GM19463 (cell line): Measurements from ENCODE around the gene SERTAD4.
"Not testable (repeated sequence)": the region's sequence is repeated elsewhere in the genome, so short reads cannot be mapped to it uniquely, and the experiment has no call there.

Experiments used
- ATAC-seq: cut with Tn5 transposase; IDR thresholded peaks from one replicate; pipeline ENCODE4 v1.9.1; 2021; ENCODE audit warnings: mild to moderate bottlenecking, moderate library complexity; ENCODE audit not compliant: unreplicated experiment

SERTAD4 gene

DNA sequence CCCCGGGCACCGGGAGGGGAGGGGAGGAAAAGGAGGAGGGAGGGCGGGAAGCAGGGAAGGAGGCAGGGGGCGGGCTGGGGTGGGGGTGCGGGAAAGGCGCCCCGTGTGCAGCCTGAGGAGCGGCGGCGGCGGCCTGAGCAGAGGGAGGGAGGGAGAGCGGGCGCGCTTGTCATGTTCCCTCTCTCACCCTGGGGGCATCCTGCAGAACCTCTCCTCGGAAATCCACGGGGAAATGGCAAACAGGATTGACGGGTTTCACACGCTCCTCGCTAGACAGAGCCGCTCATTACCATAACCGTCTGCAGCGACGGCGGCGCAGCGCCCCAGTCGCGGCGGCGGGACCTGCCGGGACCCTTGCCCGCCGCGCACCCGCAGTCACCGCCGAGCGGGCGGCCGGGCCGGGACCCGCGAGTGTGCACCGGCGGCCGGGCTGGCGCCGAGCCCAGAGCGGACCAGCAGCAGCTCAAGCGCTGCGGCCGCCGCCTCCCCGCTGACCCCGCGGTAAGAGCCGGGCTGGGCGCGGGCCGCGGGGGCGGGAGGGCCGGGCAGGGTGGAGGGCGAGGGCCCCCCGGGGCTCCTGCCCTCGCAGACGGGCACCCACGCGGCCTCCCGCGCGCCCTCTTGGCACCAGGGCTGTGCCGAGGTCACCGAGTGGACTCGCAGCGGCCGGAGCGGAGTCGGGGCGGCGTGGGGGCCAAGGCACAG lies at the start of gene SERTAD4:
Gene SERTAD4 (plus strand): TSS at position 286 of the 705 bp plus-strand sequence. CDS start 5,165 bp downstream, outside the sequence.
- no peak for ATAC-seq

DNA sequence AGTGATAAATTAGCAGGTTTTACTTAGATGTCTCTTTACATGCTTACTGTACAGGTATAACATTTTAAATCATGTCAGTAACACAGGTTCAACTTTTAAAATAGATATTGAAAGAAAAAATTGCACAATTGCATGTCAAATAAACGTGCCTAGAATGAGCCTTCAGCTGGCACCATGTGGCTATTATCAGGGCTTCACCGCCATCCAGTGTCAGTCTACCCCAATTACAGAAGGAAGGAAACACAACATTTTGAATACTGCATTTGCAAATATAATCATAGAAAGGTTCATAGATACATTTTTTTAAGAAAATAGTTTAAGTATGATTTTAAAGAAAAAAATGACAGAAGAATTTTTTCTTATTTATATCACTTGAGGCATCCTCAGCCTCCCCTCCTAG lies 47.5 kb upstream of the SERTAD4 start:
- no peak for ATAC-seq

DNA sequence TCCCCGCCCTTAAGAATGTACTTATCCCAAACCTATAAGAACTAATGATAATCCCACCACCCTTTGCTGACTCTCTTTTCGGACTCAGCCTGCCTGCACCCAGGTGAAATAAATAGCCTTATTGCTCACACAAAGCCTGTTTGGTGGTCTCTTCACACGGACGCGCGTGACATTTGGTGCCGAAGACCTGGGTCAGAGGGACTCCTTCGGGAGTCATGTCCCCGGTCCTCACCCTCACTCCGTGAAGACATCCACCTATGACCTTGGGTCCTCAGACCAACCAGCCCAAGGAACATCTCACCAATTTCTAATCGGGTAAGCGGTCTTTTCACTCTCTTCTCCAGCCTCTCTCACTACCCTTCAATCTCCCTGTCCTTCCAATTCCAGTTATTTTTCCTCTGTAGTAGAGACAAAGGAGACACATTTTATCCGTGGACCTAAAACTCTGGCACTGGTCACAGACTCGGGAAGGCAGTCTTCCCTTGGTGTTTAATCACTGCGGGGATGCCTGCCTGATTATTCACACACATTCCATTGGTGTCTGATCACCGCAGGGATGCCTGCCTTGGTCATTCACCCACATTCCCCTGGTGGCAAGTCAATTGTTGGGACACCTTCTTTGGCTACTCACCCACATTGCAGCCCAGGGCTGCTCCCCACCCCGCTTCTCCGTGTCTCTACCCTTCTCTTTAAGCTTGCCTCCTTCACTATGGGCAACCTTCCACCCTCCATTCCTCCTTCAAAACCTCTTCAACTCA lies 44.6 kb upstream of the SERTAD4 start:
- not testable (repeated sequence) for ATAC-seq

DNA sequence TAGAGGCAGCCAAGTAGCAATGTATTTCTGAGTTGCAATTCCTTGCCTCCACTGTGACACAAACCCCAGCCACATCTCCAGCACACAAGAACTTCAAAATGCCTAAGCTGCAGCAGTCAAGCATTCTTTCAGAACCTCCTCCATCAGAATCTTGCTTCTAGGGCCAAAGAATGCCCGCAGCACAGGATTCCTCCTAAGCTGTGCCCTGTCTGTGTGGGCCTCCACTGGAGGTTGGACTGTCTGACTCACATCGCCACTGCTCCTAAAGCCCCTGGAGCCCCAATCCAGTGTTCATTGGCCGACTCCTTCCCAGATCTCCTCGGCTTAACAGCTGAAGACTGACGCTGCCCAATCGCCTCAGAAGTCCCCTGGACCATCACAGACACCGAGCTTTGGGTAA lies 43.2 kb upstream of the SERTAD4 start:
- ATAC-seq = no peak

DNA sequence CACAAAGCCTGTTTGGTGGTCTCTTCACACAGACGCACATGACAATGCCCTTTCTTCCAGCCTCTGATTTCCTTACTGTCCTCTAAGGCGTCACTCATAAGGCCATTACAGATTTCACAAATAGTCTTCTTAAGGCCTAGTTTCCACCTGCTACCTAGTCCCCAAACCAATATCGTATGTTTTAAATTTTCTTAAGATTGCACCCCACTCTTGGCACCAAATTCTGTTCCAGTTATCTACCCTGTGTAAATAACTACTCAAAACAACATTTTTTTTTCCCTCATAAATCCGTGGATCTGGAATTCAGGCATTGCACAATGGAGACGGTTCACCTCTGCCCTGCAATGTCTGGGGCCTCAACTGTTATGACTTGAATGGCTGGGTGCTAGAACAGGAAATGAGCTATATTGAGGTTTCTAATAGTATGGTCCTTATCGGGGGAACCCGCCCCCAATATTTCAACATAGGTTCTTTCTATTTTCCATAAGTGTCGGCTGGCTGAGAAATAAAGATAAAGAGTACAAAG lies 36.9 kb upstream of the SERTAD4 start:
- ATAC-seq = no peak

DNA sequence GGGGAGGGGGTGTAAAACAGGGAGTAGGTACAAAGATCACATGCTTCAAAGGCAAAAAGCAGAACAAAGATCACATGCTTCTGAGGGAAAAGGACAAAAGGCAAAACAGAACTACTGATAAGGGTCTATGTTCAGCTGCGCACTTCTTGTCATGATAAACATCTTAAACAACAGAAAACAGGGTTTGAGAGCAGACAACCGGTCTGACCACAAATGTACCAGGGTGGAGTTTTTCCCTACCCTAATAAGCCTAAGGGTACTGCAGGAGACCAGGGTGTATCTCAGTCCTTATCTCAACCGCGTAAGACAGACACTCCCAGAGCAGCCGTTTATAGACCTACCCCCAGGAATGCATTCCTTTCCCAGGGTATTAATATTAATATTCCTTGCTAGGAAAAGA lies 36.3 kb upstream of the SERTAD4 start:
- not testable (repeated sequence) for ATAC-seq

DNA sequence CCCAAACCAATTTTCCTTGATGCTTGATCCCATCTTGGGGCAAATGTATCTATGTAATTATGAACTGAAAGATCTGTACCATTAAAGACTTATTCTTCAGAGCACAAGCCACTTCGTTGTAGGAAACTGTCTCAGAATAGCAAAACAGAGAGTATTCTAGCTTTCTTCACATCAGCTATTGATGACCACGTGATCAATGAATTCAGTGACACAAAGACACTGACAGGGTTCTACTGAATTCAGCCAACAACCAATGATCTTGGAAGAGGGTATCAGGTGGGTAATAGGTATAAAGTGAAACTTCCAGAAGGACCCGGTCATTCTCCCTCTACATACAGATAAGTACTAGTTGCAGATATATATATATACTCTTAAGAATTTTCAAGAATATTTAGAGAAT lies 33.8 kb upstream of the SERTAD4 start:
- no peak for ATAC-seq

DNA sequence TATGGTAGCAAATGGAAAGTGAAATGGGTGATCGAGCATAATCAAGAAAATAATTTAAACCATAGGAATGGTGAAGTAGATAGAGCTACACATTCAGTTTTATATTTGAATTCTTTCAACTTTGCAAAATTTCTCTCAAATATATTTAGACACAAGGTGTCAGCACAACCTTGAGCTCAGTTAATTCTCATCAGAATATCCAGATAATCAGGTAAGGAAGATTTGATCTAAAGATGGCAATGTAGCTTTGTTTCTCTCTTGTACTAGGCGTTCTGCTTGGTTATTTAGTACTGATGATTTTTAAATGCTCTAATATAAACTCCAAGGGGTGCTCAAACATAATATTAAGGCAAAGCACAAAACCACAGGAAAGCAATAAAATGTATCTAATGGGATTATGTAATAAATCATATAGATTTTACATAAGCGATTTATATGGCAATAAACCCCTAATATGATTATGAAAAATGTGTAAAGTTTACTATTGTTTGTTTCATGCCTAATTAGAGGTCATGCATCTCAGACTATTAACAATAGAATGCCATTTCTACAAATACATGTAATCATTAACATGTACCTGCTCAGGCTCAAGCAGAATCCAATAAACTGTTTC lies 32.4 kb upstream of the SERTAD4 start:
- ATAC-seq = no peak

DNA sequence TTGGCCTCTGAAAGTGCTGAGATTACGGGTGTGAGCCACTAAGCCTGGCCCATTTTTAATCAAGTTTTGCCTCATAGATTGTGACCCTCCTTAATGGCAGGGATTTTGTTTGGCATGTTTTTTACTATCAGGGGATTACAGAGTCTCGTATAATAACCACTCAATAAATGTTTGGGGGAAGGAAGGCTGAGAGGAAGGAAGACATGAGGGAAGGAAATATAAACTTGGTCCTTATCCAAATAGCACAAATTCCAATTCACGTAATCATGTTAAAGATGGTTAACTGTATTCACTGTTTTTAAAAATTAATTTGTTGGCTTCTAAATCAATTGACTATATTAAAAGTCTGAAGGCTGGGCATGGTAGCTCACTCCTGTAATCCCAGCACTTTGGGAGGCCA lies 30.9 kb upstream of the SERTAD4 start:
- ATAC-seq = no peak

DNA sequence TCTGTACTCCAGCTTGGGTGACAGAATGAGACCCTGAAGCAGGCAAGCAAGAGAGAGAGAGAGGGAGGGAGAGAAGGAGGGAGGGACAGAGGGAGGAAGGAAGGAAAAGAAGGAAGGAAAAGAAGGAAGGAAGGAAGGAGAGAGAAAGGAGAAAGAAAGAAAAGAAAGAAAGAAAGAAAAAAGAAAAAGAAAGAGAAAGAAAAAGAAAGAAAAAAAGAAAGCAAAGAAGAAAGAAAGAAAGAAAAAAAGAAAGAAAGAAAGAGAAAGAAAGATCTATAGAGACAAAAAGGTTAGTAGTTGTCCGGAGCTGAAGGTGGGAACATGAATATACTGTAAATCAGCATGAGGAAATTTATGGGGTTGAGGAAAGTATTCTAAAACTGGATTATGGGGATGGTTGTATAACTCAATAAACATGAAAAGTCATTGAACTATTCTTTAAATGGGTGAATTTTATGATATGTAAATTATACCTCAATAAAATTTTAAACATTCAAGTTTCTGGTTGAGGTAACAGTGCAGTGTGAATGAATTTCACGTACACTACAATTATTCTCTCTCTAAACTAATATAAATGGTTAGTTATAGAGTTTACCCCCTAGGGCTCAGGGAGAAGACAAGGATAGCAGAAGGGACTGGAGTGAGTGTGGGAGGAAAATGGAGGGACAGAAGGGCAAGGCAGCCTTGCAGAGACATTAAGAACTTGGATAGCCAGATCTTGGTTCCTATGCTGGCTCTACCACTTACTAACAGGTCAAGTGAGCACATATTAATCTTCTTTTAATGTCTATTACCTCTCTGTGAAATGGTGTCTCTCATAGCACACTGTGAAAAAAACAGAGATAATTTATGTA lies 24.8 kb upstream of the SERTAD4 start:
- ATAC-seq = no peak

DNA sequence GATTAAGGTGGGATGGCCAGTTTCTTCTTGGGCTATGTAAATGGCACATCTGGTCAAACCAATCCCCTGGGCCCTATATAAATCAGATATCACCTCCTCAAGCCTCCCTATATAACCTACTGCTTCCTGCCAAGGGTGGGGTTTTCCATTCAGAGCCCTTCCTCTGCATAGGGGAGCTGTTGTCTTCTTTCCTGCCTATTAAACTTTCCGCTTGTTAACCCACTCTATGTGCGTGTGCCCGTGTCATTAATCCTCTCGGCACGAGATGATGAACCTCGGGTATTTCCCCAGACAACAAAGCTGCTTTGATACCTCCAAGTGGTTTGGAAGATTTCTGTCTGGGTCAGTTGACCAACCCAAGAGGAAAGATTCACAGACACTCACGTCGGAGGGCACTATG lies 19.3 kb upstream of the SERTAD4 start:
- no peak for ATAC-seq

DNA sequence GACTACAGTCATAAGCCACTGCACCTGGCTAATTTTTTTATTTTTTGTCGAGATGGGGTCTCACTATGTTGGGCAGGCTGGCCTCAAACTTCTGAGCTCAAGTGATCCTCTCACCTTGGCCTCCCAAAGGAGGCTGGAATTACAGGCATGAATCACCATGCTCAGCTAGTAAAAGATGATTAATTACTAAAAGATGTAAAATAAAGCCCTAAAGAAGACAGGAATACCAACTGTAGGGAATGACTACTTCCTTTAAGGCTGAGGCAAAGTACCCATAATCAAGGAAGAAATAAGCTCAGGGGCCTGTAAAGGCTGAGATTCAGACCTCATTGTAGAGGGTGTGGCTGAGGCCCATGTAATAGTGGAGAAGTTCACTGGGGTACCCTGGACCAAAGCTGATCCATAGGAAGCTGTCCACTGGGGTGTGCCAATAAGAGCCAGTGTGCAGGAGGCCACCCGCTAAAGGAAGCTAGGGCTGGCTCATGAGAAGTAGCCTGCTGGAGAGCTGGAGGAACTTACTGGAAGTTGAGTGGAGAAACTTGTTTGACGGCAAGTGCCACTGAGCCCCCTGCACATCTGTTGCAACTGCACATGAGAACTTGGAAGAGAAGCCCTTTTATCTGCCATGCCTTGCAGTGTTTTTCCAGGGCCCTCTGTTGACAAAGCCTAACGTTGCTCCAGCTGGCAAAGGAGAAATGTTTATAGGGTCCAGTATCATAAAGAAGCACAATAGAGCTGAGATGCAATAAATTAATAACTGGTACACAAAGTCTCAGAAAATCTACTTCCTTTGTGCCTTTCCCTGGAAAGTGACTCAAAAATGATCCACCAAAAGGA lies 17.8 kb upstream of the SERTAD4 start:
- ATAC-seq = no peak

DNA sequence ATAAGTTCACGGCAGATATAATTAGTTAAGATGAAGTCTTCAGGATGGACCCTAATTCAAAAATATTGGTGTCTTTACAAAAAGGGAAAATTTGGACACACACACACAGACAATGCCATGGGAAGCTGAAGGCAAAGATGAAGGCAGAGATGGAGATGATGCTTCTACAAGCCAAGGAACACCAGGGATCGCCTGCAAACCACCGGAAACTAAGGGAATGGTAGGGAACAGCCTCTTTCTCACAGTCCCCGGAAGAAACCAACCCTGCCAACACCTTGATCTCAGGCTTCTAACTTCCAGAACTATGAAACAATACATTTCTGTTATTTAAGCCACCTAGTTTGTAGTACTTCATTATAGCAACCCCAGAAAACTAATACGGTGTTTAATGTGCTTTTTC lies 15.1 kb upstream of the SERTAD4 start:
- ATAC-seq = no peak

DNA sequence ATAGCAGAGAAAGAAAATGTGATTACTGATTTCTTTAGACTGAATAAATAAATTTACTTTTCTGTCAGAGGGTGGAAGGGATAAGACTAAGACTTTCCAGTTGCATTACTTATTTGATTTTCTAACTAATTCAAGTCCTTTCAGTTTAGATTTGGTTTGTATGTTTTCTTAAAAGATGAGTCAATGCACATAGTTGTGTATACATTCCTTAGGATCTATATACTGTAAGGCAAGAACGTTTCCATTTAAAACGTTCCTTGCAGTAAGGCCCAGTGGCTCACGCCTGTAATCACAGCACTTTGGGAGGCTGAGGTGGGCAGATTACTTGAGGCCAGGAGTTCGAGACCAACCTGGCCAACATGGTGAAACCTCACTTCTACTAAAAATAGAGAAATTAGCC lies 14.5 kb upstream of the SERTAD4 start:
- ATAC-seq = no peak

DNA sequence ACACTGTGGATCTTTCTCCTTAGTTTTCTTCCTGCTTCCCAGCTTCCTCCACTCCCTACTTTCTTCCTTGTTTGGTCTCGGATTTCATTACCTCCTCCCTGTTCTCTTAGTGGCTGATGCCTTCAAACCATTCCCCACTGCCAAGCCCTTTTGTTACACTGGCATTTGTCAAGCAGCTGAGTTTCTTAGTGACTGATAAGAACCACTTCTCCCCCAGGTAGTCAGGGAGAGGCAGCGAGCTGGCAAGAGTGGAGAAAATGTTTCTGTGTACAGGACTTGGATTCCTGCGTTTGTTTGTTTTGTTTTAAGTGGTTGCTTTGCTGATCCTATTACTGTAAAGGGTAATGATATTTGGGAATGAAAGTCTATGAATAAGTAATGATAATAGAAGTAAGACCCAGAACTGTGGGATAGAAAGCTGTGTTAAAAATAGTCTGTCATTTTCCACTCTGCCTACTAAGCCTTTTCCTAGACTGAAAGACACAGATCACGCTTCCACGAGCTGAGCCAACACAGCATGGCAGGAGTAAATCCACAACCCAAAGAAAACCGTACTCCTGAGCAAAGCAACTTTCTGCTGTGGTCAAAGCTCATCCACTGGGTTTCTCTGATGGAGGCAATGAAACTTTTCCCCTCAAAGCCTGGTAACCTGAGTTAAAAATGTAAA lies 10.1 kb upstream of the SERTAD4 start:
- ATAC-seq = no peak

DNA sequence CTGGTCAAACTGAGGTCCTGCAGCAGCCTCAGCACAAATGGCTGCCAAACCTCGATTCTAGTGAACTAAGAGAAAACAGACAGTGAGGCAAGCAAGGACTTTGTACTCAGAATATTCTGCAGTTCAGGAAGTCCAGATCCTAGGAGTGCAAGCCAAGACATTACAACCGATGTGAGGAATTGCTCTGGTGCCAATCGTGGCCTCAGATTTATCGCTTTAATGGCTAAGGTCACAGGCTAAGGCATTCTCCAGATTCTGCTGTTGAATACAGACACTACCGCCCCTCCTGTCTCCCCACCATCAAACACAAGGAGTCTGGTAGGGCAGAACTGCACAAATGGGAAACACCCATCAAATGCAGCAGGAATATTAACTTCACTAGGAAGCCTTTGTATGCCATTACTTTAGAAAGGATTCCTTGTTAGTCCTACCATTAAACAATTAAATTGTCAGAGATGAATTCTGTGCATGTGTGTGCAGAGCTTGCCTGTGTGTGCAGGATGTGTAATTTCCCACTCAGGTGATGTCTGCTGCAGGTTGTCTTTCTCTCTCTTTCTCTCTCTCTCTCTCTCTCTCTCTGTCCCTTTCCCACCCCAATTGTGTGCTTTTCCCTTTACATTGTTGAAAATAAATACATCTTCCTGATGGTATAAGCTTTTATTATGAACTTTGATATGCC lies 9.2 kb upstream of the SERTAD4 start:
- no peak for ATAC-seq

DNA sequence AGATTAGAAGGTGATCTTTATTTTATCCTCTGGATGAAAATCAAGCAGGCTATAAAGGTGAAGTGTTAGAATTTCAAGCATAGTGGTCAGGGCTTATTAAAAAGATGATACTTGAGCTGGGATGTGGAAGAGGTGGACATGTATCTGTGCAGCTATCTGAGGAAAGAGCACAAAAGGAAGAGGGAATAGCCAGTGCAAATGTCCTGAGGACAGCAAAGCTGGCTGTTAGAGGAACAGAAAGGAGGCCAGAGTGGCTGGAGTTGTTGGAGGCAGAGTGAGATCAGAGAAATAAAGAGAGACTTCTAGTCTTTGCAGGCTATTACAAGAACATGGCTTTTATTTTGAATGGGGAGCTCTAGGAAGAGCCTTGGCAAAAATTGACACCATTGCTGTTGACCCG lies 4.4 kb upstream of the SERTAD4 start:
- ATAC-seq = no peak

DNA sequence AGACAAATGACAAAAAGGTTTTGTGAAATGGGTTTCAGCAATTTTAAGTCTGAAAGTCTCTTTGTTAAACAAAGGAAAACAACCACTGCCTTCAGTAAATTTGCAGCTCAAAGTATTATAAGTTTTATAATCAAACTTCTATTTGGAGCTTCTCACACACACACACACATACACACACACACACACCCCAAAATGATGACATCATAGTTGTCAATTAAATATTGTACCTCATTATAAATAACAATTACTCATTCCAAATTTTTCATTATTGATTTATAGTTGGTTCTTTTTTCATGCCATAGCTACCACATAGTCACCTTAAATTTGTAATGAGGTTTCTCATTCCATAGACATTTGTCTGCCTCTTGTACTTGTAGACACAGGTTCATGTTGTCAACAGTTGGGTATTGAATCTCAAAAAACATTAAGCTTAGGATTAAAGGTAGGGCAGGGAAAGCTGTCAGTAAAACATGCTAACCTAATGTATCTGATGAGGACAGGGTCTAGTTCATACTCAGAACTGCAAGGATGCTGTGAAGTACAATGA lies 2.4 kb upstream of the SERTAD4 start:
- ATAC-seq = no peak
